ENCODE measurements around the gene FXYD3. TPM values are rescaled to one million over a fixed set of nuclear protein-coding genes. Genes with fewer than 3 reads are reported as not detected.

Gene FXYD3
- total and polyA plus RNA-seq, 2 donors (not counting 1 experiment from before 2014, with no cell fraction given) = not detected

- TF ChIP-seq CTCF (conservative IDR thresholded peaks at IDR 0.05 in 1 of 2, IDR thresholded peaks at IDR 0.05 in 1 of 2; ENCODE audit: low read depth in 1 of 2, low read length in 2 of 2) (no peak), EZH2 (IDR thresholded peaks at IDR 0.05; ENCODE audit: low read length, missing control alignments) (no peak)
- Histone ChIP-seq H3K9ac (ENCODE audit: insufficient read depth, low read length) (no peak overlapping the region), H3K4me1 (ENCODE audit: control insufficient read depth, extremely low read depth, insufficient read depth, low read length) (no peaks in the 10 kb centered on the region), H2AFZ (ENCODE audit: low read length) (no peak overlapping the region), H3K27ac (ENCODE audit: insufficient read depth, low read length) (no peak overlapping the region), H3K27me3 (ENCODE audit: control insufficient read depth, insufficient read depth, low read length) (no peaks in the 10 kb centered on the region), H3K4me2 (ENCODE audit: extremely low read depth, insufficient read depth, low read length) (no peak overlapping the region), H3K36me3 (ENCODE audit: control insufficient read depth, insufficient read depth, low read length) (no peaks in the 10 kb centered on the region), H3K9me3 (ENCODE audit: control insufficient read depth, insufficient read depth, low read depth, low read length) (no peaks in the 10 kb centered on the region), H4K20me1 (ENCODE audit: control insufficient read depth, extremely low read depth, insufficient read depth, low read length) (no peaks in the 10 kb centered on the region), H3K79me2 (ENCODE audit: control insufficient read depth, insufficient read depth, low read length) (no peaks in the 10 kb centered on the region), H3K4me3 (replicated peaks in 1 of 4; ENCODE audit: control extremely low read depth in 1 of 4, insufficient read depth in 1 of 4, low read depth in 3 of 4, low read length in 4 of 4) (no peak overlapping the region)
- no peak for DNase-seq (ENCODE audit: low read depth in 2 of 2)
Observed at GRCh38 chr19:35116072-35116801, 614 bp downstream of the FXYD3 start.

- no peak for TF ChIP-seq CTCF (conservative IDR thresholded peaks at IDR 0.05 in 1 of 2, IDR thresholded peaks at IDR 0.05 in 1 of 2; ENCODE audit: low read depth in 1 of 2, low read length in 2 of 2)
- TF ChIP-seq EZH2 (IDR thresholded peaks at IDR 0.05; ENCODE audit: low read length, missing control alignments) = no peak
- no peaks in the 10 kb centered on the region for H4K20me1 ChIP-seq (ENCODE audit: control insufficient read depth, extremely low read depth, insufficient read depth, low read length)
- H2AFZ ChIP-seq (ENCODE audit: low read length) = no peak overlapping the region
- no peaks in the 10 kb centered on the region for H3K36me3 ChIP-seq (ENCODE audit: control insufficient read depth, insufficient read depth, low read length)
- no peak for DNase-seq (ENCODE audit: low read depth in 2 of 2)
- no peak overlapping the region for H3K4me3 ChIP-seq (replicated peaks in 1 of 4; ENCODE audit: control extremely low read depth in 1 of 4, insufficient read depth in 1 of 4, low read depth in 3 of 4, low read length in 4 of 4)
- no peaks in the 10 kb centered on the region for H3K79me2 ChIP-seq (ENCODE audit: control insufficient read depth, insufficient read depth, low read length)
- H3K4me2 ChIP-seq (ENCODE audit: extremely low read depth, insufficient read depth, low read length) = no peak overlapping the region
- H3K9me3 ChIP-seq (ENCODE audit: control insufficient read depth, insufficient read depth, low read depth, low read length) = no peaks in the 10 kb centered on the region
- no peaks in the 10 kb centered on the region for H3K4me1 ChIP-seq (ENCODE audit: control insufficient read depth, extremely low read depth, insufficient read depth, low read length)
- no peak overlapping the region for H3K9ac ChIP-seq (ENCODE audit: insufficient read depth, low read length)
- H3K27ac ChIP-seq (ENCODE audit: insufficient read depth, low read length) = no peak overlapping the region
- H3K27me3 ChIP-seq (ENCODE audit: control insufficient read depth, insufficient read depth, low read length) = no peaks in the 10 kb centered on the region
Observed at GRCh38 chr19:35117116-35117515, 1.5 kb downstream of the FXYD3 start.

- no peak overlapping the region for H2AFZ ChIP-seq (ENCODE audit: low read length)
- no peak overlapping the region for H3K27ac ChIP-seq (ENCODE audit: insufficient read depth, low read length)
- no peaks in the 10 kb centered on the region for H3K4me1 ChIP-seq (ENCODE audit: control insufficient read depth, extremely low read depth, insufficient read depth, low read length)
- TF ChIP-seq CTCF (conservative IDR thresholded peaks at IDR 0.05 in 1 of 2, IDR thresholded peaks at IDR 0.05 in 1 of 2; ENCODE audit: low read depth in 1 of 2, low read length in 2 of 2) = no peak
- TF ChIP-seq EZH2 (IDR thresholded peaks at IDR 0.05; ENCODE audit: low read length, missing control alignments) = no peak
- no peak overlapping the region for H3K4me3 ChIP-seq (replicated peaks in 1 of 4; ENCODE audit: control extremely low read depth in 1 of 4, insufficient read depth in 1 of 4, low read depth in 3 of 4, low read length in 4 of 4)
- H3K4me2 ChIP-seq (ENCODE audit: extremely low read depth, insufficient read depth, low read length) = no peak overlapping the region
- H3K36me3 ChIP-seq (ENCODE audit: control insufficient read depth, insufficient read depth, low read length) = no peaks in the 10 kb centered on the region
- H4K20me1 ChIP-seq (ENCODE audit: control insufficient read depth, extremely low read depth, insufficient read depth, low read length) = no peaks in the 10 kb centered on the region
- no peak overlapping the region for H3K9ac ChIP-seq (ENCODE audit: insufficient read depth, low read length)
- H3K27me3 ChIP-seq (ENCODE audit: control insufficient read depth, insufficient read depth, low read length) = no peaks in the 10 kb centered on the region
- H3K9me3 ChIP-seq (ENCODE audit: control insufficient read depth, insufficient read depth, low read depth, low read length) = no peaks in the 10 kb centered on the region
- no peak for DNase-seq (ENCODE audit: low read depth in 2 of 2)
- no peaks in the 10 kb centered on the region for H3K79me2 ChIP-seq (ENCODE audit: control insufficient read depth, insufficient read depth, low read length)
Observed at GRCh38 chr19:35117799-35118198, 2.2 kb downstream of the FXYD3 start.
